CD4-positive, alpha-beta T cell treated with Interleukin-17A for 1 hour (primary cell): ENCODE measurements around the gene PRPF18.

Source experiments
- DNase-seq: peaks from one replicate; pipeline ENCODE4 v3.0.0-alpha.2; 2020

Gene PRPF18

GRCh38 chr10:13644866-13645265 lies 58.1 kb downstream of the PRPF18 start:
- DNase-seq, result no peak

GRCh38 chr10:13648425-13648824 lies 61.7 kb downstream of the PRPF18 start:
- no peak for DNase-seq

DNA sequence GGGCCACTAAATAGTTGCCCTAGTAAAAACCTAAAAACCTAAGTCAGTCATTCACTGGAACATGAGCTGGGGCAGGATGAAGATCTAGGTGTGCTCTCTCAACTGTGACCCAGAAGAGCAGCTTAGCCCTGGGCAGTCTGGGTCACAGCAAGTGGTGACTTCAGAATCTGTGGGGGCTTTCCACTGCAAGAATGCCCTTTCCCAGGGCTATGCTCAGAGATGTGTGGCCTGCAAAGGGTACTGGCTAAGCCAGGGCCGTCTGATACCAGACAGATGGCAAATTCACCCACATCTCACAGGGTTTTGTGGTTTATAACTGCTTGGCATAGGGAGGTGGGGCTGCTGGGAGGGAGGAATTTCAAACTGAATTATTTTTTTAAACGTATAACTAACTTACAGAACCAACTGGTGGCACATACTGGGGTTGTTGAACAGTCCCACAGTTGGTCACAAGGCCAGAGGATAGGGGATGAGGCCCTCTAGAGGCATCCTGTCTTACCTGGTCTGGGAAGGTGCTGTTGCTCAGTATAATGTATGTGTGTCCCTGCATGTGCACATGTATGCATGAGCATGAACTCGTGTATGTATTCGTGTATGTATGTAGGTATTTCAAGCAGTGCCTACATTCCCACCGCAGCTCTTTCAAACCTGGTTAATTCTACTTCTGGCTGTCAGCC lies 63.2 kb downstream of the PRPF18 start:
- DNase-seq, result no peak

- DNase-seq, result no peak
Observed at GRCh38 chr10:13650961-13651360, 64.2 kb downstream of the PRPF18 start.

DNA sequence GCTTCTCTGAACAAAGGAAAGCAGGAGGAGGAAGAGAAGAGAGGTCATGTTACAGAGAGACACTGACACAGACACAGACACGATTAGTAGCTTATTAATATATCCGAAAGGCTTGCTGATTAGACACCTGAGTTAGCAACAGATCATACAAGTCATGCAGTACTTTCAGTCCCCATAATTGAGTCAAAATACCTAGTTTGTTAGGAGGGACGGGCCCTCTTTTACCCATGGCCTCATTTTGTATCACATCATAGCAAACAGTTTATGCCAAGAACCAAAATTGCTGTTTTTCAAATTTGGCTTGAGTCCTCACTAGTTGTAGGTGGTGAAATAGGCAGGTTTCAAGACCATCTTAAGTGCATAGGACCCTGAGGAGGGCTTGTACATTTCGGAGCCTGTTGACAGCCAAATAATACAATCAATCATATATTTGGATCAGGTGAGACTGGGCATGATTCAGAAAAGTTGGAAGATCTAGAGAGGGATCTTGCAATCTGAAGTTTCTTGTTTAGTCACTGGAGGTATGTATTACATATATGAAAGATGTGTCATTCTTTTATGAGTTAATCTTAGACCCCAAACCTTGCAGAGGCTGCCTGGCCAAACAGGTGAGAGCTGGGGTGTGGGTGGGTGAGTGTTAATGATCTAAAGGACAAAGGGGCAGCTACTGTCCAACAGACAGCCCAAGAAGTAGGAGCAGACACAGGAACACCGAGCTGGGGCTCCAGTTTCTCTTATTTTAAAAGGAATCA lies 65.4 kb downstream of the PRPF18 start:
- no peak for DNase-seq

DNA sequence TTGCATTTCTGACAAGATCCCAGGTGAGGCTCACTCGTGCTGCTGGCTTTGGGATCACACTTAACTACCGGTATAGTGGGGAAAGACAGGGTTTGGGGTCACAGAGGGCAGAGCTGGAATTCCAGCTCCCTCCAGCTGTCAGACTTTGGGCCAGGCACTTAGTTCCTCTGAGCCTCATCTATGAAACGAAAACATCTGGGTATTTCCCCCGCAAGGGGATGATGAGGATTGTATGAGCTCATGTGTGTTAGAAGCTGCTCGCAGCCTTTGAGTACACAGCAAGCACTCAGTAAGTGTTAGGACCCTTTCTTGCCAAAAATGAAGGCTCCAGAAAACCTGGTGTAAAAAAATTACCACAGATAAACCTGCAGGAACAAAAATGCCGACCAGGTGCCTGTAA lies 66.1 kb downstream of the PRPF18 start:
- no peak for DNase-seq

DNA sequence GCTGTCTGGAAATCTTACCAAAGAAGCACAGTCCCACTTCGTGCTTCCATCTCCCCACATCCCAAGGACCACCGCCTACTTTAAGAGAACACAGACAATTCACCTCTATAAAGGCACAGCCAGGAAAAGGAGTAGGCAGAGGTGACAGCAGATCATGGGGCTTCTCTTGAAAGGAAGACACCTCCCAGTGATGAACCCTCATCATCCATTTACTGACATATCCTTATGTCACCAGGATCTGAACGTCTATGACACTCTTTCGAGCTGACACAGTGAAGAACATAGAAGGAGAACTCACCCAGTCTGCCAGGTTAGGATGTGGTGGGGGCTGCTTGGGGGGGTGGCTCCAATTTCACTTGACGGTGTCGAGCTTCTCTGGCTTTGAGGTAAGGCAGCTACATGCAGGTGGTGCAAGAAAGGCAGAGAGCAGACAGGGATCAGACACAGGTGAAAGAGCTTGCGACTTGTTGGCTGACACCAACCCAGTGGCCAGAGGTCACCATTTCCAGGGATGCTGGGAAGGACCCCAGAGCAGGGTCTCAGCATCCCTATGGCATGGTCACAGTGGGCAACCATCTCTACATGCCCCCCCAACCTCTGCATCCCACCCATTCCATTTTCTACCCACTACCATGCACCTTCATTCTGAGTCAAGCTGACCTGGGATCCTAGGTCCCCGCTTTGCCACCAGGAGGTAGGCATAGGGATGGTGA lies 67.5 kb downstream of the PRPF18 start:
- no peak for DNase-seq

DNA sequence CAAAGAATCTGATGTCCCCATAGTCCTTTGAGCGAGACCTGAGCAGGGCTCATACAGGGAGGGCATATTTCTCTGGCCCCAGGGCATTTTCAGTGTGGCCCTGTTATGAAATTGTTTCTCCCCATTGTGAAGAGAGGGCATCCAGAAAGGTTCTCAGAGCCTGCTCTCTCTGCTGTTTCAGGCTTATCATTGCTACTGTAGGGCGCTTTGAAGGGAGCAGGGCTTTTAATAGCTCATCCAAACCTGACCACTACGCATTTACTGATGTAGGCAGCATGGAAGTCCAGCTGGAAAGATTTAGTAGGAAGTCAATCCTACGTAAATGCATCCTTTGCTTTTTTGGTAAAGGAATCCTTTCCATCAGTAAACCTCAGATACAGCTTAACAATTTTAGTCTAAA lies 68.1 kb downstream of the PRPF18 start:
- DNase-seq, result no peak

DNA sequence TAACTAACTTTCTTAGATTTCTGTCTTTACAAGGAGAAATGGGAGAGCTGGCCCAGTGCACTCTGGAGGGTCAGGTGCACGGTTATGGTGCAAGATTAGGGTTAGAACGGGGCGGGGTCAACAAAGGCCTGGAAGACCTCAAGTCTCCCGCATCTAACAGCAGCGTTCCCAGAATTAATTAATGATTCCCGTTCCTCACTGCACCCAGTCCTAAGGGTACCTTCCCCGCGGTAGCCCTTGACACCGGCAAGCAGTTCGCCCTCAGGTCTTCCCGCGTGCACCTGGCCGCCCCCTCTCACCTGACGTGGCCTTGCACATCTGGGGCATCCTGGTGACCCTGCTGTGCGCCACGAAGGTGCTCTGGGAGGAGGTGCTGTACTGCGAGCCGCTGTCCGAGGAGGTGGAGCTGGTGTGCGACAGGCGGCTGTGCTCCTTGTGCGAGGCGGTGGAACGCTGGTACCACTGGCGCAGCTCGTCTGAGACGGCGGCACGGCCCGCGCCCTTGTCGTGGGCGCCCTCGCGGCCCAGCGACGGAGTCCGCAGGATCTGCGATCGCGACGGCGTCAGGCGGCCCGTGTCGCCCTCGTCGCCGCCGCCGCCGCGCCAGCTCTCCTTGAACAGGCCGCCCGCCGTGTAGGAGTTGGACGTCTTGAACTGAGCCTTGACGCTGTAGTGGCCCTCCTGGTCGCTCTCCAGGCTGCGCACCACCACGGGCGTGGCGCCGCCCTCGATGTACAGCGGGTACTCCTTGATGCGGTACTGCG lies 69.8 kb downstream of the PRPF18 start:
- no peak for DNase-seq

GRCh38 chr10:13657101-13657680 lies 70.4 kb downstream of the PRPF18 start:
- no peak for DNase-seq

- DNase-seq, result no peak
Observed at GRCh38 chr10:13658264-13658663, 71.5 kb downstream of the PRPF18 start.

GRCh38 chr10:13658871-13659685 lies 72.3 kb downstream of the PRPF18 start:
- DNase-seq, result no peak

GRCh38 chr10:13659887-13660550 lies 73.3 kb downstream of the PRPF18 start:
- DNase-seq, result peak; percentile 57

GRCh38 chr10:13660551-13660920 lies 73.8 kb downstream of the PRPF18 start:
- DNase-seq, result no peak

DNA sequence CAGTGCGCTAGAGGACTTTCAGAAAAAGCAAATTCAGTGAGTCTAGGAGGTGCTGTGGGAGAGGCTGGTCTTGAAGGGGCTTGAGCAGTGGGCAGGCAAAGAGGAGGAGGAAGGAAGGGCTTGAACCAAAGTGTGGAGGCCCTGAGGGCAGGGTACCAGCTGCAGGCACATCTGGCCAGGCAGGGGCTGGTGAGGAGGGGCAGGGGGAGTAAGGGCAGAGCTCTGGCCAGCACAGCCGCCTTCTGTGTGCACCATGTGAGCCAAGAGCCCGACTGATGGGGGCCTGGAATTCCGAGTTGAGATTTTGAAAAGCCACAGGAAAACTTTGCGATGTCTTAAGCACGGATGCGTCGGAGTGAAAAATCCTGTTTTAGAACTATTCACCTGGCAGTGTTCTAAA lies 74.5 kb downstream of the PRPF18 start:
- DNase-seq, result no peak

DNA sequence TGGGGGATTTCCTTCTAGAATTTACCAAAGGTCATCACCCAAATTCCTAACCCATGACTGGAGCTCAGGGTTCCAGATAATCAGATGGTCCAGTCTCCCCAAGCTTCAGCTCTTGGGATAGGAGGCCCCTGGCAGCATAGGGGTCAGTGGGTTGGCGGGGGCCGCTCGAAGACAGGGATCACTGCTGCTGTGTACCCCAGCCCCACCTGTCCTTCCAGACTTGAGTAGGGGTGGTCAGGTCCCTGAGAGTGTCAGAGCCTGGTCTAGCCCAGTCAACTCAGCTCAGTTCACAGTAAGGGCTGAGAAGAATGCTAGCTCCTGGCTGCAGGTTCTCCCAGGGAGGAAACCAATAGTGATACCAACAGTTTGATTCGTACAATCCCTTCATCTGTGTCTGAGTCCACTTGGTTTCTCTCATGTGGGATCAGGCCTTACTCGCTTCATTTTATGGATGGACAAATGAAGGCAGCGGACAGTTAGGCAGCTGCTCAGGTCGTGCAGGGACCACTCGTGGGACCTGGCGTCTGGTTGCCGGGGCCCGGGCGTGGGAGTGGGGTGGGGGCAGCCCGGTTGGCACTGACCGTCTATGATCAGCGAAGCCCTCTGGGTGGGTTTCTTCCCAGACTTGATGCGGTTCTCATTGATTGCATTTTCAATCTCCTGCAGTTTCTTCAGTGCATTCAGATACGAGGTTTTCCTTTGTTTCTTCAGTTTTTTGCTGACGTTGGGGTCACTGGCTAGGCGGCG lies 78.9 kb downstream of the PRPF18 start:
- DNase-seq, result no peak

DNA sequence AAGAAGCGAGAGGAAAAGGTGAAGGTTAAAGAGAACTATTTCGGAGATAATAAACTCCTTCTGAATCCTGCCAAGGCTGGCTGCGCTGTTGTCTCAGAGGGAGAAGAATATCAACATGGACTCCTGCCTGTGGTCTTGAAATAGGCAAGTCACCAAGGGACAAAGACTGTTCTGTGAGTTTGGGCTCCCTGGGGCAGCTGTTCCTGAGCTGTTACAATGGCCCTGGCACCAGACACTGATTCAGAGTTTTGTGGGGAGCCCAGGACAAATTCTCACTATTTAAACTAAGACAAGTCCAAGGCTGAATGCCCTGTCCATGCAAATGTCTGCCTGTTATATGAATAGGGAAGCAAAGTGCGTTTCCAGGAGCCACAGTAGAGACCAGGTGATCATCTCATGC lies 81.4 kb downstream of the PRPF18 start:
- DNase-seq, result no peak

DNA sequence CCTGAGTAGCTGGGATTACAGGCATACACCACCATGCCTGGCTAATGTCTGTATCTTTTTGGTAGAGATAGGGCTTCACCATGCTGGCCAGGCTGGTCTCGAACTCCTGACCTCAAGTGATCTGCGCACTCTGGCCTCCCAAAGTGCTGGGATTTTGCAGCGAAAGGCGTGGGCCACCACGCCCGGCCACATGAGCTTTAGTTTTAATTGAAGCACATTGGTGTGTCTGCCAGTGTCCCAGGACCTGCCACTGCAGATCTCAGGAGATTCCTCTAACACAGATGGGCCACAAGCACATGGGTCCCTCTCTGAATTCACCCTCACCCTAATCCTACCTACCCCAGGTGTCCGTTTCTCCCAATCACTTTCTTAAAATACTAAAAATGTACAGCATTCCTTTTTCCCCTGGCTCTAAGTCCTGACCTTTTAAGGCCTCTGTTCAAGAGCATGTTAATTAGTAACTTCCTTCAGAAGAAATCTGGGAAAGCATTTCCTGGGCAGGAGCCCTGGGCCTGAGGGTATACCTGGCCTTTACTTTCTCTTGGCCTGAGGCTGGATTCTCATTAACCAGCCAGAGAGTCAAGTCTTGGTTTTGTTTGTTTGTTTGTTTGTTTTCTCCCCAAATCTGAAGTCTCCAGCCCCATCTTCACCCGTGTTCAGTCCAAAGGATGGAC lies 82.6 kb downstream of the PRPF18 start:
- DNase-seq, result no peak

DNA sequence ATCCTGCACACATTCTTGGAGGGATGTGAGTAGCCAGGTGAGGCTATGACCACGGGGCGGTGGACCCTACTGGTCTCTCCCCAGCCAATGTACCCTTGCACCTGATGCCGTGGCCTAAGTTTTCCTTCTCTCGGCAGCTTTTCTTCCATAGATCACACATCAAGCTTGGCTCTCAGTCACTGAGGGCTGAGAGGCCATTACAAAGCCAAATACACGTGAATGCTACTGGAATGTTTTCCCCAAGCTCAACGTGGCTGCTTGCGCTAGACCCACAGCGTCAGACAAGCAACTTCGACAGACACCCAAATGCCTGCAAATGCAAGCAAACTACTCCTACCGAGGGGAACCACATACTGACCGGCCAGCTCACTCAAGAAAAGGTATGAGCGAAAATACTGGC lies 83.1 kb downstream of the PRPF18 start:
- DNase-seq, result no peak

- no peak for DNase-seq
Observed at GRCh38 chr10:13670311-13670710, 83.5 kb downstream of the PRPF18 start.
